H1 (cell line): ENCODE data around the gene PLB1. TPM values are rescaled to one million over a fixed set of nuclear protein-coding genes. Genes with fewer than 3 reads are reported as not detected.

Experiments used
- CTCF ChIA-PET: fragments of 300-600 bp; sonication (Branson Sonifier 250); formaldehyde crosslinking; loops from one replicate; lab custom pipeline; 2021; ENCODE audit not compliant: partially characterized antibody; lab: Charles Lee
- POLR2A ChIA-PET: fragments of 300-600 bp; sonication (Branson Sonifier 250); formaldehyde crosslinking; loops from one replicate; lab custom pipeline; 2021; ENCODE audit warnings: inconsistent platforms; ENCODE audit not compliant: partially characterized antibody; lab: Charles Lee
- DNase-seq, 2 experiments: peaks; one replicate each; pipeline versions ENCODE4 v3.0.0 to v3.0.0-alpha.2; 2010 to 2022; ENCODE audit warnings: low spot score in 2 of 2, low read depth in 1 of 2, mixed read lengths in 1 of 2
- FAIRE-seq: peaks from 2 replicates; lab custom pipeline; 2011; peaks lifted over from hg19 to GRCh38; lab: Jason Lieb, UNC
- H2AFZ ChIP-seq: 2 replicates; pipeline ENCODE4 v1.8.1; 2012; ENCODE audit warnings: low read length, inconsistent platforms
- H2AK5ac ChIP-seq: 2 replicates; pipeline ENCODE4 v1.6.1; 2013; ENCODE audit warnings: low read depth, low read length
- H2BK120ac ChIP-seq: replicated peaks from 2 replicates; pipeline ENCODE3; 2013; ENCODE audit warnings: low read depth, low read length, inconsistent platforms
- H2BK12ac ChIP-seq: 2 replicates; pipeline ENCODE4 v1.6.1; 2013; ENCODE audit warnings: low read depth, low read length
- H2BK15ac ChIP-seq: 2 replicates; pipeline ENCODE4 v1.6.1; 2013; ENCODE audit warnings: low read length
- H2BK20ac ChIP-seq: 2 replicates; pipeline ENCODE4 v1.6.1; 2013; ENCODE audit warnings: low read length
- H2BK5ac ChIP-seq: 2 replicates; pipeline ENCODE4 v1.6.1; 2013; ENCODE audit warnings: low read depth, low read length
- H3K14ac ChIP-seq: 2 replicates; pipeline ENCODE4 v1.6.1; 2013; ENCODE audit warnings: inconsistent platforms; ENCODE audit not compliant: insufficient read length
- H3K18ac ChIP-seq: 2 replicates; pipeline ENCODE4 v1.6.1; 2013; ENCODE audit warnings: low read length; ENCODE audit errors: extremely low read depth
- H3K23ac ChIP-seq: 2 replicates; pipeline ENCODE4 v1.6.1; 2013; ENCODE audit warnings: inconsistent platforms; ENCODE audit not compliant: insufficient read length
- H3K23me2 ChIP-seq: 2 replicates; pipeline ENCODE4 v1.6.1; 2013; ENCODE audit warnings: low read depth, low read length
- H3K27ac ChIP-seq: 2 replicates; pipeline ENCODE4 v1.6.1; 2011; ENCODE audit warnings: low read depth, low read length, inconsistent platforms
- H3K27me3 ChIP-seq, 4 experiments: replicated peaks in 1 of 4; 1 replicate in 1 of 4; 2 replicates in 3 of 4; pipeline versions ENCODE4 v1.6.1 to v1.8.1; 2011 to 2013; ENCODE audit warnings: low read length in 3 of 4, mild to moderate bottlenecking in 3 of 4, inconsistent platforms in 2 of 4, mixed read lengths in 2 of 4, moderate library complexity in 1 of 4; ENCODE audit not compliant: control insufficient read depth in 3 of 4, insufficient read depth in 3 of 4; ENCODE audit errors: extremely low read depth in 1 of 4
- H3K36me3 ChIP-seq, 4 experiments: 2 replicates each; pipeline versions ENCODE4 v1.6.1 to v1.8.1; 2011 to 2013; ENCODE audit warnings: mild to moderate bottlenecking in 4 of 4, low read length in 3 of 4, moderate library complexity in 2 of 4, control low read depth in 1 of 4, inconsistent platforms in 1 of 4; ENCODE audit not compliant: insufficient read depth in 4 of 4, control insufficient read depth in 2 of 4
- H3K4ac ChIP-seq: replicated peaks from 2 replicates; pipeline ENCODE3; 2013; ENCODE audit warnings: low read length, low read depth, mixed read lengths, inconsistent platforms; ENCODE audit not compliant: insufficient read length
- H3K4me1 ChIP-seq, 4 experiments: replicated peaks in 1 of 4; 1 replicate in 1 of 4; 2 replicates in 3 of 4; pipeline versions ENCODE4 v1.6.1 to v1.8.1; 2011 to 2013; ENCODE audit warnings: low read length in 3 of 4, inconsistent platforms in 2 of 4, mixed read lengths in 1 of 4; ENCODE audit not compliant: insufficient read depth in 4 of 4, control insufficient read depth in 3 of 4
- H3K4me2 ChIP-seq, 2 experiments: 2 replicates each; pipeline versions ENCODE4 v1.6.1 to v1.8.1; 2011 to 2013; ENCODE audit warnings: low read depth in 2 of 2, low read length in 2 of 2, control low read depth in 1 of 2, inconsistent platforms in 1 of 2, mild to moderate bottlenecking in 1 of 2; ENCODE audit not compliant: insufficient read depth in 1 of 2
- H3K4me3 ChIP-seq, 4 experiments: fragments of 200-600, 300-600 bp in 1 of 4; sonication (generic), shearing (Covaris generic), sonication (Bioruptor Twin) in 1 of 4; 2 replicates each; pipeline versions ENCODE4 v1.5.1 to v1.8.1; 2011 to 2016; ENCODE audit warnings: low read length in 4 of 4, low read depth in 3 of 4, control low read depth in 2 of 4, inconsistent platforms in 2 of 4, mild to moderate bottlenecking in 2 of 4, mixed read lengths in 1 of 4, moderate library complexity in 1 of 4; ENCODE audit not compliant: insufficient read depth in 2 of 4; ENCODE audit errors: extremely low read depth in 1 of 4
- H3K56ac ChIP-seq: replicated peaks from 2 replicates; pipeline ENCODE3; 2013; ENCODE audit warnings: low read depth, mild to moderate bottlenecking, mixed read lengths, low read length, inconsistent platforms; ENCODE audit not compliant: insufficient read length
- H3K79me1 ChIP-seq: 2 replicates; pipeline ENCODE4 v1.6.1; 2013; ENCODE audit warnings: low read depth, low read length, control low read depth
- H3K79me2 ChIP-seq, 2 experiments: 2 replicates each; pipeline versions ENCODE4 v1.6.1 to v1.8.1; 2012 to 2013; ENCODE audit warnings: low read length in 2 of 2, mild to moderate bottlenecking in 2 of 2, inconsistent platforms in 1 of 2; ENCODE audit not compliant: insufficient read depth in 2 of 2, control insufficient read depth in 1 of 2
- H3K9ac ChIP-seq, 4 experiments: replicated peaks in 1 of 4; 1 replicate in 1 of 4; 2 replicates in 3 of 4; pipeline versions ENCODE4 v1.6.1 to v1.8.1; 2011 to 2013; ENCODE audit warnings: low read depth in 3 of 4, low read length in 3 of 4, control low read depth in 2 of 4, mild to moderate bottlenecking in 2 of 4, moderate library complexity in 2 of 4, inconsistent platforms in 1 of 4; ENCODE audit errors: extremely low read depth in 1 of 4
- H3K9me3 ChIP-seq, 2 experiments: 2 replicates each; pipeline versions ENCODE4 v1.6.1 to v1.8.1; 2012 to 2013; ENCODE audit warnings: mild to moderate bottlenecking in 2 of 2, moderate library complexity in 2 of 2, control low read depth in 1 of 2, inconsistent platforms in 1 of 2, low read depth in 1 of 2, low read length in 1 of 2, mixed read lengths in 1 of 2; ENCODE audit not compliant: insufficient read depth in 2 of 2
- H4K20me1 ChIP-seq, 2 experiments: replicated peaks in 1 of 2; 2 replicates each; pipeline versions ENCODE3 to v1.8.1; 2011 to 2013; ENCODE audit warnings: inconsistent platforms in 2 of 2, low read length in 2 of 2, mild to moderate bottlenecking in 1 of 2; ENCODE audit not compliant: insufficient read depth in 2 of 2, control insufficient read depth in 1 of 2
- H4K5ac ChIP-seq: 2 replicates; pipeline ENCODE4 v1.6.1; 2013; ENCODE audit warnings: low read length, low read depth, mixed read lengths, inconsistent platforms; ENCODE audit not compliant: insufficient read length
- H4K8ac ChIP-seq: 2 replicates; pipeline ENCODE4 v1.8.0; 2013; ENCODE audit warnings: mild to moderate bottlenecking, moderate library complexity, low read length, inconsistent platforms; ENCODE audit not compliant: insufficient read depth; ENCODE audit errors: extremely low read depth
- H4K91ac ChIP-seq: replicated peaks from 2 replicates; pipeline ENCODE3; 2013; ENCODE audit warnings: low read length, mixed read lengths, inconsistent platforms; ENCODE audit not compliant: insufficient read length
- EGR1 ChIP-seq: IDR thresholded peaks from 2 replicates; pipeline ENCODE4 v1.6.1; 2011; ENCODE audit warnings: low read depth, low read length, borderline replicate concordance
- WGBS, 2 experiments: shearing (Covaris generic) in 1 of 2; methylation state at CpG; one replicate each; pipeline versions ENCODE4 v1.1.6 to v1.1.7; 2013 to 2015; ENCODE audit warnings: low lambda C conversion rate in 2 of 2, mixed read lengths in 2 of 2, inconsistent platforms in 1 of 2, low coverage in 1 of 2, missing lambda C conversion rate in 1 of 2; ENCODE audit not compliant: insufficient replicate concordance in 2 of 2, insufficient coverage in 1 of 2, insufficient read length in 1 of 2; ENCODE audit errors: extremely low coverage in 1 of 2, missing lambda C conversion rate in 1 of 2; 5-methylcytosine and 5-hydroxymethylcytosine counted together
- polyA plus RNA-seq, 7 experiments: library from polyadenylated mRNA; depleted of rRNA in 3 of 7; stranded (reverse) in 5 of 7; unstranded in 2 of 7; fragments of >200 nt in 5 of 7; fragments of 200-250 nt in 2 of 7; gene quantifications; 1 replicate in 5 of 7; 2 replicates in 1 of 7; 4 replicates in 1 of 7; pipeline versions ENCODE4 v1.2.1 to v1.2.3, GENCODE V29; 2011 to 2013; ENCODE audit warnings: missing spikeins in 2 of 7, mixed read lengths in 2 of 7
- total RNA-seq: library from RNA; stranded (reverse); fragmentation: NEBNext Ultra II Directional; extraction: Animal tissue kit (Norgen Biotek cat#: 25700); gene quantifications from 2 replicates; pipeline ENCODE4 v1.2.1, GENCODE V29; 2021

Gene PLB1
- total and polyA plus RNA-seq, 2 of the 8 experiments (the other 6 are each of a cell fraction or from before 2014, with no cell fraction given): 0.20 to 0.36 TPM

- H3K18ac ChIP-seq: no peak overlapping the region
- H3K56ac ChIP-seq: no peak overlapping the region
- no peak overlapping the region for H2BK15ac ChIP-seq
- no peak overlapping the region for H4K5ac ChIP-seq
- H2AK5ac ChIP-seq: no peak overlapping the region
- no peak for TF ChIP-seq EGR1
- no peak overlapping the region for H2BK20ac ChIP-seq
- H3K4ac ChIP-seq: no peak overlapping the region
- CTCF ChIA-PET: interaction anchor here (0.9 to 1.3 kb wide), 2 partner anchors 8 to 10 kb away, joined by 3 to 5 read pairs; no protein-coding TSS in a partner anchor
- H3K36me3 ChIP-seq: no peaks in the 10 kb centered on the region
- H3K9me3 ChIP-seq: no peaks in the 10 kb centered on the region
- no peaks in the 10 kb centered on the region for H3K27me3 ChIP-seq
- no peak for DNase-seq
- H3K27ac ChIP-seq: no peak overlapping the region
- no peak overlapping the region for H3K23ac ChIP-seq
- H4K91ac ChIP-seq: no peak overlapping the region
- H3K9ac ChIP-seq: no peak overlapping the region
- no peaks in the 10 kb centered on the region for H3K79me1 ChIP-seq
- H2AFZ ChIP-seq: no peak overlapping the region
- H2BK120ac ChIP-seq: no peak overlapping the region
- H3K23me2 ChIP-seq: no peaks in the 10 kb centered on the region
- no peak overlapping the region for H3K14ac ChIP-seq
- H3K79me2 ChIP-seq: no peaks in the 10 kb centered on the region
- no peak overlapping the region for H3K4me3 ChIP-seq
- no peak overlapping the region for H3K4me2 ChIP-seq
- FAIRE-seq: no peak
- H4K8ac ChIP-seq: no peak overlapping the region
- WGBS, 2 experiments: 90% methylated on average over 4 of the region's 5 CpGs; no CpG with 5 or more reads in 1 of the 2 experiments
- H3K4me1 ChIP-seq: peaks cover 2 to 10% (median 7%) of the 10 kb centered on the region in 4 experiments; a peak in 5 of 7 replicates
- no peaks in the 10 kb centered on the region for H4K20me1 ChIP-seq
- no peak overlapping the region for H2BK5ac ChIP-seq
- H2BK12ac ChIP-seq: no peak overlapping the region
- POLR2A ChIA-PET: interaction anchor here (0.8 to 1.0 kb wide), 2 partner anchors 10 to 126 kb away, joined by 3 read pairs; no protein-coding TSS in a partner anchor
These were observed 133.1 kb downstream of the PLB1 start for GRCh38 chr2:28628987-28629386.
